ENCODE data around the gene RNF220.
A peak's percentile ranks its signal among the peaks of the same experiment; 100 is the strongest.

Gene RNF220

DNA sequence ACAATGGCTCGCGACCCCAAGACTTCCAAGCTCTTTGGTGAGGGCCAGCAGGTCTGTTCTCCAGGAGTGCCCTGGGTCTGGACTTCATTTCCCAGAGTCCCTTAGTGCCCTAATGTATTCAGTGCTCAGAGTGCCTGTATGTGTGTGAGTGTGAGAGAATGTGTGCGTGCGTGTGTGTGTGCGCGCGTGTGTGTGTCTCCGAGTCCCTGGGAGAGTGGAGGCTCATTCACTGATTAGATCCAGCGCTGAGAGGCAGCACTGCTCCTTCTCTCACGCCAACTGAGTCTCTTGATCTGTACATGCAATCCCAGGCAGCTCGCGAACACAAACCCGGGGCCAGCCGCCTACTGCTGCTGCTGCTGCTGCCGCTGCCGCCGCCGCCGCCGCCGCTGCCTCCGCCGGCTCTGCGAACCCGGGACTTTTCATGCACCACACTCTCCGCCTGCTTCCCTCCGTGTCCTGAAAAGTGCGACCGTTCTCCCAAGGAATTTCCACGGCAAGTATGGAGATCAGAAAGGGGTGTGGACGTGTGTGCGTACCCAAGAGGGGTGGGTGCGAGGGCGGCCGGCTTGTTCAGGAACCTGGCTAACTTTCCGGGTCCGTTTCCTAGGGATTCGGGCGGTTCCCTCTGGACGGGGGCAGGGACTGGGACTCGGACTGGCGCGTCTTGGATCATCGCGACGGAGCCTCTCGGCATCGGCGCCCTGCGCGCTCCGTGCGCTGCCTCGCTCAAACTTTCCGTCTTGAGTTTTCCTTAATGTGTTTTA is at the start of gene RNF220:
TSS of gene RNF220 (plus strand) at position 225 of the 767 bp plus-strand sequence.
- peak; percentile 77 for DNase-seq

DNA sequence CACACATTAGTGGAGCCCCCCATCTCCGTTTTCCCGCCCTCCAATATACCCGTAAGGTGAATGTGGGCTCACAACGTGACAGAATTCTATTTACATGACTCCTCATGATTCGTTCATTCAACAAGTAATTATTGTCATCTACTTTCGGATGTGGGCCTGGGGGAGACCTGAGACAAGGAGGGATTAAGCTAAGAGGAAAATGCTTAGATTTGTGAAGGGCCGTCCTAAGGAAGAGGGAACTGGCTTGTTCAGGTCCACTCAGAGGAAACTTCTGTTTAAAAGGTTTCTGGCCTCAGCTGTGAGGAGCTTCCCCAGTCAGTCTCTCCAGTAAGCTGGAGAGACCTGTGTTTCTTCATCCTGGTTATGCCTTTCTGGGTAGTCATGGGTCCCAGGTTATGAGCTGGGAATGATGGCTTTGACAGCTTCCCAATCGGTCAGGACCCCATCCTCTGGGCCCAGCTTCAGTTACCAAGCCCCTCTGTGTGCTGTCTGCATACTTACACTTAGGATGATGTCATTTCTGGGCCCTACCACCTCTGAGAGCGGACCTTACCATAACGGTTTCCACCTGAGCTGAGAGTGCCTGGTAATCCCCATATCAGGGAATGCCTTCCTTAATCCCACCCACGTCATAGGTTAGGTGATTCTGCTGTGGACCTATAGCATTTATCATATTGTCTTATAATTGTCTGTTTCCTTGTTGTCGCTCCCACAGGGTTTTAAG is 49.3 kb upstream of the RNF220 start:
- peak; percentile 52 for DNase-seq

DNA sequence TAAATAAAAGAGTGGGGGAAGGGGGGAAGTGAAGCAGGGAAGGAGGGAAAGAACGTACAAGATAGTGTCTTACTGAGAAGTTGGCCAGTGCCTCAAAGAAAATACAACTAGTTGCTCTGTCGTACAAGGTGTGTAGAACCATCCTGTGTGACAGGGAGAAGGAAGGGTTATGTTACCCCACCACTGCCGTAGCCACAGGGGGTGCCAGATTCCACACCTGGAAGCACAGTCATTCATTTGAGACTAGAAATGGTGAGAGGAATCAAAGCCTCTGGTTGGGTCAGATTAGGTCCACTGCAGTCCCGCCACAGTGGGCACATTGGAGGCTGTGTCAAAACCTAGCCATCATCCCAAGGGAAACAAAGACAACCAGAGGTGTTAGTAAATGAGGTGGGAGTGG is 47.3 kb upstream of the RNF220 start:
- no peak for DNase-seq

DNA sequence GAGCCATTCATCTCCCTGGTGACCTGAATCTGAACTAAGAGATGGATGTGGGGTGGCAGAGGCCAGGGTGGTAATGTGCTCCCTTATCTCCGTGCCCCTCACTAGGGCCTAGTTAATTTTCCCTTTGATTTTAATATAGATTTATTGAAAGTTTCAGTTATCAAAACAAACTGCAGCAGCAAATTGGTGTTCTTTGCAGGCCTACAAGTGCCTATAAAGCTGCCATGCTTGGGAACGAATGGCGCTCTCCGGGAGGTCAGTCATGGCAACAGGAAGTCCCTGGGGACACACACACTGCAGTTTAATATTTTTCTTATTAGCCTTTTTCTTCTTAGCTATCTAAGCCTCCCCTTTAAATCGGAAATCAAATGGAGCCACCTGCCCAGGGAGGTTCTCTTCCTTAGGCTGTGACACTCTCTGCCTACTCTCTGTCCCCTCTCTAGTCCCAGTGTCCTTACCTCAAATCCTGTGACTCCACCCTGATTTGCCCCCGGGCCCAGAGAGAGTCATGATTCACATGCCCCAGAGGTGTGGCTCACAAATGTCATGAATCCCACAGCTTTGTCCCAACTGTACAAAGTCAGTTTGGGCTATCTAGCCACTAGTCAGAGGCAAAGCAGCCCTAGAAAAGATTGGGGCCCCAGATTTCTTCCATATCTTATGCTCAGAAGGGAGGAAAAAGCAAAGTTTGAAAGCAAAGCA is 45.7 kb upstream of the RNF220 start:
- no peak for DNase-seq

DNA sequence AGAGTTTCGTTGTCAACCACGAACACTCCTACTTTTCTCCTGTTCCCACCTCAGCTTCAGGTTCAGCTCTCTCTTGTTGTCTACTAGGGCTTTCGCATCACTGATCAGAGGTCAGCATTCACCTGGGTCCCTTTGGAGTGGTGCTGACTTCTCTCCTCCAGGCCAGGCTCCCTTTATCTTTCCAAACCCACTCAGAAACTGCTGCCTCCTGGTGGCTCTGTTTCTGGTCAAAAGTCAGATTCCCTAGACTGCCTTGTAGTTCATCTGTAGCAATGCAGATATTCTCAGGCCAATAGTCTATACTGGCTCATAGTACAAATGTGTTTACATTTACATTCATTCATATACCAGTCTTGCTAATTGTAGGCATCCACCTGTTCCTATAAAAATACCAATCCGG is 43.6 kb upstream of the RNF220 start:
- no peak for DNase-seq

DNA sequence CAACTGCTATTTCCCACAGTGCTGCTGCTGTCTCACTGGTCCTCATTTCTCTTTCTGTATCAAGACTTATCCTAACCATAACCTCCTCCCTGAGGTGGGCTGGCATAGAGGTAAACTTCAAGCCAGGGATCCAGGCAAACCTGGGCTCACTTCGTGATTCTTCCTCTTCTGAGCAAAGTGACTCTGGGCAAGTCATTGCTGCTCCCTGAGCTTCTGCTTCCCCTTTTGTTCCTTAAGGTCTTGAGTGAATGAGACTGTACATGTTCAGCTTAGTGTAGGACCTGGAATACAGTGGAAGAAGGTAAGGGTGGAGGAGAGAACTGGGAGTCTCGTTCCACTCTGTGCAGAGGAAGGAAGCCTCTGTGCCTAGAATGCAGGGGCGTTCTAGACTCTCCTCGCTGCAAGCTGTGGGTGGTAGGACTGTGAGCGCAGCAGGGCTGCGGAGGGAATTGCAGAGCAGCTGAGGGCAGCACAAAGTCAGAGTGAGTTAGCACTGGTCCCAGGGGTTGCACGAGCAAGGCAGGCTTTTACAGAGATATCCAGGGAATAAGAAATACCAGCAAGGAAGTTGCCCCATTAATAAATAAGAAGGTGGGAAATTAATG is 38.6 kb upstream of the RNF220 start:
- no peak for DNase-seq

DNA sequence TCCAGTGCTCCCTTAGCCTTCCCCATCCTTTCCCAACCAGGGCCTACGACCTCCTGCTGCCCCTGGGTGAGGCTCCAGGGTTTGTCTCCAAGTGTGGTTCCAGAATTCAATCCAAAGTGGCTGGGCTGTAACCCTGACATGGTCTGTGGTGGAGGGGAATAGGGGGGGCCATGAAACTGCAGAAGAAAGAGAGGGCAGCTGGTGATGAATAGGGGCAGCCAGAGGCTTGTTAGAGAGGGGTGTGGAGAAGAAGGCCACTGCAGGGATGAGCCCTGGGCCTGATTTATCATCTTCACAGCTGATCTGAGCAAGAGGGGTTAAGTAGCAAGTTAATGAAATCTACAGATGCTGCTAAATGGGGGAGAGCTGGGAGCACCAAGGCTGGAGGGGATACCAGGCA is 37.1 kb upstream of the RNF220 start:
- DNase-seq, result no peak

DNA sequence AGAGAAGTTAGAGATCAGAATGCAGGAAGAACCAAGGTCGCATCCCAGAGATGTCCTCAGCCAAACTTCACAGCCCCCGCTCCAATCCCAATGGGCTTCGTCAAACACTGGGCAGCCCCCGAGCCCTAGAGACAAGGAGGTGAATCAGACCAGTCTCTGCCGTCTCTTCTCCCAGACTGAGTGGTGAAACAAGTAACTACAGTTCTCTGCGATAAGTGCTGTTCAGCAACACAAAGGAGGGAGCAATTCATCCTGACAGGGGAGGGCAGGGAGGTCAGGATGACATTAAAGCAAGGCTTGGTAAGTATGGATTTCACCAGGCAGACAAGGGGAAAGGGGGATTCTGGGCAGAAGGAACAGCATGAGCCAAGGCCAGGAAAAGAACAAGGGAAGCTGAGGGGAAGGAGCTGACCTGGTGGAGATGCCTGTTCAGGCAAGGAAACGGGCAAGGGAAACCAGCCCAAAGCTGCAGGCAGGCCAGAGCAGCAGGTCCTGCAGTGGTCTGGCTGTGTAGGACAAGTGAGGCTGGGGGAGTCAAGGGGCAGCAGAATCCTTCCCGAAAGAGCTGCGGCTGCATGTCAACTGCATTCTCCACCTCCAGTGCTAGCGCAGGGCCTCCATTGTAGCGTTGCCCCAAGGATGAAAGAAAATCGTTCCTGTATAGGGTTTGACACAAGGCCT is 36.4 kb upstream of the RNF220 start:
- DNase-seq, result no peak

DNA sequence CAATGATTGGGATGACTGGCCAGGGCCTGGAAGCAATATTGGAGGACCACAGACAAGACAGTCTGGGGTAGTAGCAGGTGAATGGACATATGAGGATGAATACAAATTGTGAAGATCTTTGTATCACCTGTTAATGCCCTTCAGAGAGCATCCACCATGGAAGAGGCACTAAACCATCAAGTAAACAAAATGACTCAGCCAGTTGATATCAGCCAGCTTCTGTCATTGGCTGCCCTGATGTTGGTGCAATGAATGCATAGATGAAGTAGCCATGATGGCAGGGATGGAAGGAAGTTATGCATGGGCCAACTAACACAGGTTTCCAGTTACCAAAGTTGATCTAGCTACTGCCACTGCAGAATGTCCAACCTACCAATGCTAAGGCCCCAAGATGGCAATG is 33.8 kb upstream of the RNF220 start:
- DNase-seq, result no peak

DNA sequence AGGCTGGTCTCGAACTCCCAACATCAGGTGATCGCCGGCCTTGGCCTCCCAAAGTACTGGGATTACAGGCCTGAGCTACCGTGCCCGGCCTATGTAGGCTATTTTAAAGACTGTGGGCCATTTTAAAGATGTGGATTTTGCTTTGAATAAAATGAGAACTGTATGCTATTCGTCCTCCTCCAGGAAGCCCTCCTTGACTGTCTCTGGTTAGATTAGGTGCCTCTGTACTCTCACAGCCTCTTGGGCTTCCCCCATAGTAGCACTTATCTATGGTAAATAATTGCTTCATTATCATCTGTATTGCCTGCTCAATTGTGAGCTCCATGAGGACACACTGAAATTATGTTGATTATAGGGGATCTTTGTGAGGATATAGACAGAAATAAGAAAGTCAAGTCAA is 29.5 kb upstream of the RNF220 start:
- no peak for DNase-seq

DNA sequence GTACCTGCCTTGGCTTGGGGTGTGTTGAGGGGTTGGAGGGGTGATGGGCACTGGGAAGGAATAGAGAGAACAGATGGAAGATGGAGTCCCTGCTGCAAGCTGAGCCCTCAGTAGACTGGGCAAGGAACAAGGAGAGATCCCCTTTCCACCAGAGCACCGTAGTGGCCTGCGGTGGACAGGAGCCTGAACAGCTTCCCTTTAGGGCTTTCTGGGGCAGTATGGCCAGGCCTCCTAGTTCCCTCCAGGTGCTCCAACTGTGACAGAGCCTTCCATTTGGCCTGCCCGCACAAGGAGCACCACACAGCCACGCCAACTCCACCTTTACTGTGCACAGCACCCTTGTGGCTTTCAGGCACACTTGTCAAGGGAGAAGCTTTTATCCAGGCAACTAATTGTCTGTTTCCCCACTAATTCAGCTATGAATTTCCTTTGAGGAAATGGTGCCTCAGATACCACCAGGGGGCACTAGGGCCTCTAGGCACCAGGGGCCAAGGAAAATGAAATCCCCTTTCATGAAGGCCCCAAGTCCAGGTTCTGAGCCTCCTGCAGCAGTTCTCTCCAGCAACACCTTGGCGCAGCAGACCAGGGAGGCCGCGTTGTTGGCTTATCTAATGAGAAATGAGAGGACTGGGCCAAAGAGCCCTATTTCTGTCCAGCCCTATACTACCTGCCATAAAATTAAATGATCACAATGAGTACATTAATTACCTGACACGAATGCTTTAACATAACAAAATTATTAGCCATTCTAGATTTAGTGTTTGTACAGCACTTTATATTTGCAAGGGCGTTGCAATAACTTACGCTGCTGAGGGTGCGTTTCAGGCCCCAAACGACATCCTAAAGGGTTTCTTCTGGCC is 26.9 kb upstream of the RNF220 start:
- DNase-seq, result peak; percentile 63

DNA sequence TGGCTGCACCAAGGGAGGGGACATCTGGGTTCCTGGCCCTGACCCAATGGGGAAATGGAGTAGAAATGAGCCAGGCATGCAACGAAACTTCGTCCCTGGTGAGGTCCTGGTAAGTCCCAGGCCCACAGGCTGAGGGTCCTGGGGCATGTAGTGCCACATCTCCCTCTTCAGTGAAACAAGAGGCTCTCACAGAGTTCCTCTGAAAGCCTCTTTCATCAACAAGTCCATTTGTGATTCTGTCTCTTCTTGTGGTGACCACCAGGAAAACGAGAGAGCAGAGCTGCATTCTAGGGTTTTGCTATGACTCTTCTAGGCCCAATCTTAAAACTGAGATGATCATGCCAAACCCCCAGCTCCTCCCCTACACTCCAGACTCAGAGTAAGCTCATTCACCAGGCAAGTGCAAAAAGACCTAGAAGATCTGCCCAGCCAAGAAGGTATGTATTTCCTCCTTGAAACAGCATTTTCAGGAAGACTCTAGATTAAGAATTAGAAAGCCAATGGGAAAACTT is 24.3 kb upstream of the RNF220 start:
- DNase-seq, result no peak

DNA sequence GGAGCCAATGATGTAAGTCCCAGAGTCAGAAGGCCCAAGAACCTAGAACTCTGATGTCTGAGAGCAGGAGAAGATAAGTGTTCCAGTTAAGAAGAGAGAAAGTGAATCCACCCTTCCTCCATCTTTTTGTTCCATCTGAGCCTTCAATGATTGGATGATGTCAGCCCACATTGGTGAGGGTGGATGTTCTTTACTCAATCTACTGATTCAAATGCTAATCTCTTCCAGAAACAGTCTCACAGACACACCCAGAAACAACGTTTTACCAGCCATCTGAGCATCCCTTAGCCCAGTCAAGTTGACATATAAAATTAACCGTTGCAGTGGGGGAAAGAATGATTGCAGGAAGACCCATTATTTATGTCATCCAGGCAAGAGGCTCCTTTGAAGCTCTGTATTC is 16.5 kb upstream of the RNF220 start:
- no peak for DNase-seq

DNA sequence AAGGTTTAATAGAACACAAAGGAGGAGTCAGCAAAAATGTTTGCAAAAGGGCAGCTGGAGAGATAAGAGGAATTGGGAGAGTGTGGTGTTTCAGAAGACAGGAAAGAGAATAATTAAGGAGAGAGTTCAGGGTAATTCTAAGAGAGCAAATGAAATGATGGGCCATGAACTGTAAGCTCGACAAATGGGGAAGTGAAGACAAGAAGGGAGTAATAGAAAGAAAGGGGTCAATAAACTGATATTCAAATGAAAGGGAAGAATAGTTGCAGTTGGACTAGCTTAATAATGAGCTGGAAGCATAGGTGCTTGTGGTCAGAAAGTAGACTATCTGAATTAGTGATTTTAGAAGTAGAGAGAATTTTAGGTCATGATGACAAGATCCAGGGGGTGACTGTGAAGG is 15.6 kb upstream of the RNF220 start:
- no peak for DNase-seq

DNA sequence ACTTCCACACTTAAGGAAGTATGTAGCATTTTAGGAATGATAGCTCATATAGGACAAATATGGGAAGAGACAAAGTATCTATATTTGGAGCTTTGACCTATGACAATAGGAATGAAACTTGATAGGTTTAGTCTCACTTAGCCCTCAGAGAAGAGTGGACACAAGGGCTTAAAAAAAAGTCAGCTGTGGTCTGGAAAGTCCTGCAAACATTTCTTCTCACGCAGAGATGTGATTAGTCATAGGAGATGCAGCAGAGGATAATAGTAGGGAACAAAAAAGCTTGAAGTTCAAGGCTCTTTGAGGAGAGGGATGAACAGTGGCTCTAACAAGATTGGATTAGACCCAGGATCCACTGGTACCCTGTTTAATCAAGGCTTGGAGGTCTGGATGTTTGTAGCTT is 14.8 kb upstream of the RNF220 start:
- DNase-seq, result no peak

DNA sequence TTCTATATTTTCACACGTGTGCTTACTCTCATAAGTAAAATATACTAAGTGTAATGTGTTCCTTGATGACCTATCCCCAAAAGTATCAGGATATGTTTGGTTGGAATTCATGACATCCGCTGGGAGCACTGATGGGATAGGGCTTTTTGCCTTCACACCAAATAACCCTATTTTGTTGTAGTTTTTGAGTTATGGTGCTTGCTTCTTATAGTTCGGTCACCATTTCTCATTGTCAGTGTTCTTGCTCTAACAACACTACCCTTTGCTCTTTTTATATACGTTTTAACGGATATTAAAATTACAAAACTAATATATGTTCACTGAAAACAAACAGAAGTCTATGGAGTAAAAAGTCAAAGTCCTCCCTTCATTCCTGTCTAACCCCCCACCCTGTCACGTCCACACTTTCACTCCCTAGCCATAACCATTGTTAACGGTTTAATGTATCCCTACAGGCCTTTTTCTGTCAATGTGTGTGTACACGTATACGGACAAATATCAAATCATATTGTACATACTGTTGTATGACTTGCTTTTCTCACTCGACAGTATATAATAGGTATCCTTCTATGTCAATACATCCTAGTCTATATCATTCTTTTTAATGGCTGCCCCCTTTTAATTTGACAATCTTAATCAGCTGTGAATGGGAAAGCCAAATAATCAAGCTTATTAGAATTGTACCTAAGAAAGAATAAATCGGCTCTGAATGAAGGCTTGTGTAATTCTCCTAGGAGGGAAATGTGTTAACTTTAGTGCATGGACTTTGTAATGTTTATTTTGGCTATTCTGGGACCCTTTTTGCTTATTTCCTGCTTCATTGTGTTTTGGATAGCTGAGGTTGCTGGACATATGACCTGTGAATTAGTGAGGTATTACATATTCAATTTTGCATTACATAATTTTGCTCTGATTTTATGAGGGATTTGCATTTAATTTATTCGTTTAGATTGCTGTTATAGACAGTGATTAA is 3.5 kb upstream of the RNF220 start:
- no peak for DNase-seq

DNA sequence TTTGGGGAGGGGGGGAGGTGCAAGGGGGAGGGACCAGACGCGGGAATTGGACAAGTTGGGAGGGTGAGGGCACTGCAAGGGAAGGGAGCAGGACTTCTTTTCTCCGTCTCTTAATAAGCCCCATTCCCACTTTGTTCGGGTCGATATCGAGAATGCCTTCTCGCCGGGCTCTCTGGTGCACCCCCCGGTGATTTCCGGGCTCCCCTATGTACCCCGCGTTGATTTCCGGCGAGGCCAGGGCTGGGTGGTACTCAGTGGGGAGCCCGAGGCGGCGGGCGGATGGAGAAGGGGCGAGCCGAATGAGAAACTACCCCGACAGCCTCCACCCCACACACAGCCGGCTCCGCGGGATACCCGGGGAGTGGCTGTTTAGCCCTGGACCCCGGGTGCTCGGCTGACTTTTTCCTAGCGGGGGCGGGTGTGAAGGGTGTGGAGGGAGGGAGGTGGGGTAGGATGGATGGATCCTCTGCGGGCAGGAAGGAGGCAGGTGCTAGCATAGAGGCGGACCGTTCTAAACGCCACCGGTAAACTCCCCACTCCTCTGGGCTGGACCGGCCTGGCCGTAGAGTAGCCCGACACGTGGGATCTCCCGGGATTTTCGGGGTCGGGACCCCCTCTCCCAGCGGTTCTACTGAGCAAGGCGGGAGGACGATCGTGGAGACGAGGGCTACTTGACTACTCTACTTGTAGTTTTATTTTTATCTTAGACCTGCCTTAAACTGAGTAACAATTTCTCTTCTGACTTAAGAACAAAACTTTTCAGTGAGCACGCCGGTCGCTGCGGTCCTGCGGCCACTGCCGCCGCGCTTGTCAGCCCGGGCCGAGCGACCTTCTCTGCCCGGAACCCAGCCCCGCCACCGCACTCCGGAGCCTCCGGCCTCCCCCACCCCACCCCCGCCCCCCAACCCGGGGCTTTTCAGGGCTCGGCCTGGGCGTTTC is 1.0 kb downstream of the RNF220 start:
- DNase-seq, result peak; percentile 66

DNA sequence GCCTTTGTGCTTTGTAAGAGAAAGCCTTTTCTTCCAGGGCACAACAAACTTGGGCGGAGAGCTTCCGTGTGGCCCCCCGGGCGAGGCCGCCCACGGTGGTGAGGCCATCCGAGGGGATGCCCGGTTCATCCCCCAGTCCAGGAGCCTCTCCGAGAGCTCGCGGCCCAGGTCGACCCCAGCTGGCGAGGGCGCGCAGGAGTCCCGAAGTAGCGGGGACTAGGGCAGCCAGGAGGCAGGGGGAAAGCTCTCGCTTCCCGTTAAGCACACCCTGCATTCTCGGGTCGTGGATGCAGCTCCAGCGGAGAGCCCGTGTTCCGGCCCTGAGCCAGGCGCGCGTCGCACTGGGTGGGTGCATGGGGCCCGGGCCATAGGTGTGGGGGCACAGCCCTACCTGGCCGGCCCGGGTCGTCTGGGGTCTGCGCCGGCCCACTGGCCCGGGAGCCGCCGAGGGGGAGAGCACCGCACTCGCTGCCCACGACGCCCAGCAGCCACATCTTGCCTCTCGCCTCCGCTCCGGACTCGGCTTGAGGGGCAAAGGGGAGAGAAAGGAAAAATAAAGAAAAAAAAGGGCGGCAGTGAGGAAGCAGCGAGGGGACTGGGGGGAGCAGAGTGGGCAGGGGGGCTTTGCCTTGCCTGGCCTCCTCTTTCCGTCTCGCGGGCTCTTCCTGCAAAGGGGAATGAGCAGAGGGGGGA is 1.8 kb downstream of the RNF220 start:
- peak; percentile 62 for DNase-seq
